GM15510 (cell line): ENCODE data around the gene IRX4.

Experiments
- POLR2A ChIP-seq: IDR thresholded peaks from 3 replicates; pipeline ENCODE4 v1.6.1; 2011; ENCODE audit warnings: borderline replicate concordance; ENCODE audit not compliant: insufficient read length; ENCODE audit errors: extremely low read depth

IRX4 gene

DNA sequence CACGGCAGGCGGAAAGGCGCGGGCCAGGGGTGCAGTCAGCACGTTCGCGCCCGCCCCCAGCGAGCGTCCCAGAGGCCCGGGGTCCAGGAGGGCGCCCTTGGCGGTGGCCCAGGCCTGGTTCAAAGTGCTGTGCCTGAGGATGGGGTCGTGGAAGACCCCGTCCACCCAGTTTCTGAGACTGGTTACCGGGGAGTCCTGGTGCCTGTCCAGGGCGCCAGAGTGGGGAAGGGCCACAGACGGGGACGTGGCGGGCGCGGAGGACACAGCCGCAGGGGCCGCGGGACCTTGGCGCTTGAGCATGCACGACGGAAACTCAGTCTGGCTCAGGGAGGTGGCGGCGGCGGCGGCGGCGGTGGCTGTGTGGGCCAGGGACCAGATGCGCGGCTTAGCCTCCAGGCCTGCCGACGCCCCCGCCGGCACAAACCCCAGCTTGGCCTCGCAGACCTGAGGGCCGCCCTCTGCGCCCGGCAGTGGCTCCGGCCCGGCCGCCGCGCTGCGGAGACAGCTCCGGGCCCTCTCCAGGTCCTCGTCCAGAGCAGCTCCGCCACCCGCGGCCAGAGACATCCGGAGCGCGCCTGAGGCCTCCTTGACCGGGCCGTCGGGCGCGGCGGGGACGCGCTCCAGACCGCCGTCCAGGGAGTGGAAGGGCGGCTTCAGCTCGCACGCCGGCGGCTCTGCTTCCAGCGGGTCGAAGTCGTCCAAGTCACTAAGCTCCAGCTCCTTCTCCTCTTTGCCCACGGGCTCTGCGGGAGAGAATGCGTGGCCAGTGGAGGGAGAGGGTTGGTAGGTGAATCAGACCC, 4.5 kb downstream of the IRX4 start:
- TF ChIP-seq POLR2A: no peak

DNA sequence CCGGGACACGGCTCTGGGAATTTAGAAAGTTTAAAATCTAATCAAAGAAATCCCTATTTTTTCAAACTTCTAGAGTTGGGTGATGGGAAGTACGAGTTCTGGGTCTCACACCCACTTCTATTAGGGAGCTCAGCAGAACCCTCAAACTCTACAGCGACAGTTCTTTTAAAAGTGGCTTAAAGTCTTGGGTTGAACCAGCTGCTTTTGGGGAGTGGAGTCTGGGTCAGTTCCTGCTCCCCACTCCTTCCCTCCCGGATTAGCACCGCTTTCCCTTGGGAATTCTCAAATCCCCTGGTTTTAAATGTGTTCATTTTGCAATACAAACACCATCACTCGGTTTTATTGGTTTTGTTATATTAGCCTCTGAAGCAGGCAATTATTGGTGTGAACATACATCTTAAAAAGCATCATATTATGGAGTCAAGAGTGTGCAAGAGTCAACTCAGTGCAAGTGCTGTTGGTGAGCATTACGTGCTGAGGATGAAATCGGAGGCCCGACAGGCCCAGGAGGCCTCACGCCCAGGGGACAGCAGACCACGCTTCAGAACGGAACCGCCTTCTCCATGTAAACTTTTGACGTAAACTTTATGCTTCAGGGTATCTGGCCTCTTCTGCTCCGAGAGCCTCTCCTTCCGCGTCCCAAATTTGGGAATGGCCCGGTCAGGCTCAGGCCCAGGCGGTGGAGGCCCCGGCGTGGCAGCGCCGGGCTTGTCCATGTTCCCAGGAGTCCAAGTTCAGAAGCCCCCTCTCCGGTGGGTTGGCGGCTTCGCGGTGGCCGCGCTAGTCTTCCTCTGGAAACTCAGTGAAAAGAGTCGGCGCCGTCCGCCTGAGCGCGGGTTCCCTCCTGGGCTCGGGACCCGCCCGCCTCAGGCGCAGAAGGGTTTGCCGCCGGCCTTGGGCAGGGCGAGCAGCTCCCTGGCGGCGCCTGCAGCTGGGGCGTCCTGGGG, 5.3 kb downstream of the IRX4 start:
- TF ChIP-seq POLR2A: no peak

DNA sequence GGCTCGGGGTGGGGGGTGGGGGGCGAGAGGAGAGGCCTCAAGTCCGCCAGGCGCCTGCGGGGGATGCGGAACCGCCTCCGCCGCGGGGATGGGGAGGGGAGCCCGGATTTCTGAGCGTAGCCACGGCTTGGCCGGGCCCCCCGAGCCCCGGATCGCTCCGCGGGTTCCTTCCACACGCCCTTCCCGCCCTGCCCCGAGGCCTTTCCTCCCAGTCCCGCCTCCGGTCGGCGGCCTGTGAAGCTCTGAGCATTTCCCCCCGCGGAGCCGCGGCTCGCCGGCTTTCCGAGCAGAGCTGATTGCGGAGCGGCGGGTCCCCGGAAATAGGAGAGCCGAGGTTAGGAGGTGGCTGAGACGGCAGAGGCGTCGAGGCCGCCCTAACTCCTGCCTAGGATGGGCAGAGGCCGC, 6.1 kb downstream of the IRX4 start:
- TF ChIP-seq POLR2A: no peak

DNA sequence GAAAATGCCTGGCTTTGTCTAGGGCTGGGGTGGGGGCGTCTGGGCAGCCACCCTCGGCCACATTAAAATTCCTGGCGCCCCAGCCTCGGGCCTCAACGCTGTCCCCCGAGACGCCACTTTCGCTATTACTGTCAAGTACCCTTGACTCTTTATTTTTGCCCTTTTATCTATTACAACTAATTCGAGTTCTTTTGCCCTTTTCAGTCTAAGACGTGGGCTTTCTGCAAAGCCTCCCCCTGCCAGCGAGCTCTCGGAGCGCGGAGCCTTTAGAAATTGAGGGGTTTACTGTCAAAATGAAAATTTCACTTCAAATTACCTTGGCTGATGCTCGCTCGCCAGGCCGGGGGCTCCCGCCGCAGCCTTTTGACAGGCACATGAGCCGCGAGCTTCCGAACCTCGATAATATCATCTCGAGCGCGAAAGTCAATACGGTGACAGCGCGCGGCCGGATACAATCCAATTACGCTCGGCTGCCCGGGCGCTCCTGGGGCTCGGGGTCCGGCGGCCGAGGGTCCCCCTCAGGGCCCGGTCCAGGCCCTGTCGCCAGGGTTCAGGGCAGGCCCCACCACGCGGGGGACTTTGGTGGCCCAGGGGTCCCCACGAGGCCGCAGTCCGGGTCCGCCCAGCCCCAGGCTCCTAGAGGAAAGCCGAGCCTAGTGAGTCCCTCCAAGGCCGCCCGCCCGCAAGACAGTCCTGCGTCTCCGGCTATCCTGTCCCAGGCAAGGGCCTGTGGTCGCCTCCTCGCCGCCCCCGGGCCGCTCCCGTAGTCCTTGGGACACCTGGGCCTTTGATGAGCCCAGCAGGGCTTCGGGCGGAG, 6.7 kb downstream of the IRX4 start:
- no peak for TF ChIP-seq POLR2A

DNA sequence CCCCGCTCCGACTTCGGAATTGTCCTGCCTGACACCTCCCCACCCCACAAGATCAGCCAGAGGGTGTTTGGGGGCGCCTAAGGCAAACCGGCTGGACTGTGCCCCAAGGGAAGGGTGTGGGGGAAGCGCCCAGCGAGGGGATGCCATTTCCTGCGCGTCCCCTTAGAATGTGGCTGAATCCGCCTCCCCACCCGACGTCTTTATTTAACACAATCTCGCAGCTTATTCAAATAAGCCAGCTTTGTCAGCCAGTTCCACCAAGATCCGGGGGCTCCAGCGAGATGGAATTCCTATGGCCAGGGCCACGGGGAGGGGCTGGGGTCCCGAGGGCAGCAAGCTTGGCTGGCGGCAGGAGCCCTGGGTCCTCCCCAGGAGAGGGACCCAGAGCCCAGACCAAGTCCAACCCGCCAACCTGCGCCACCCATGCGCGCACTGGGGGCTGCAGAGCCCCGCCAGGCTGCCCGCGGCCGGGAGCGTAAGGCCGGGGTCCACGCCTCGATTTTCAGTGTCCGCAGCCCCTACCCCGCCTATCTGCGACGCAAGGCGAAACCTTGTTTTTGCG, 7.4 kb downstream of the IRX4 start:
- no peak for TF ChIP-seq POLR2A

DNA sequence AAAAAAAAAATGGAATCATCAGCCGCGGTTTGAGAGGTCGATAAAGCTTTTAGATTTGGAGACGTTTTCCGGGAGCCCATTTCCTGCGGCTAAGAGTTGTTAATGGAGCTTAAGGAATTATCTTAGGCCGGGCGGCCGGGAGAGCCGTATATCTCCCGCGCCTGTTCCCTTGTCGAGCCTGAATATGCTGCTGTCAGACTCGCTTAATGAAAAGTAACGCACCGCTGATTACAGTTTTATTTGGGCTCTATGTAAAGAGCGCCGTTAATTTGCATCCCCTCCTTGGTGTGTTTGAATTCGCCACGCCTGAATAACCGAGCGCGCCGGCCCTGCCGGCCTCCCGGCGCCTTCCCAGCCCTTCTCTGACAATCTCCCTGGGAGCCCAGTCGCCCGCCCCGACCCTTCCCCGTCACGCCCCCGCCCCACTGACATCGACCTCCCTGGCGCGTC, 7.9 kb downstream of the IRX4 start:
- no peak for TF ChIP-seq POLR2A

DNA sequence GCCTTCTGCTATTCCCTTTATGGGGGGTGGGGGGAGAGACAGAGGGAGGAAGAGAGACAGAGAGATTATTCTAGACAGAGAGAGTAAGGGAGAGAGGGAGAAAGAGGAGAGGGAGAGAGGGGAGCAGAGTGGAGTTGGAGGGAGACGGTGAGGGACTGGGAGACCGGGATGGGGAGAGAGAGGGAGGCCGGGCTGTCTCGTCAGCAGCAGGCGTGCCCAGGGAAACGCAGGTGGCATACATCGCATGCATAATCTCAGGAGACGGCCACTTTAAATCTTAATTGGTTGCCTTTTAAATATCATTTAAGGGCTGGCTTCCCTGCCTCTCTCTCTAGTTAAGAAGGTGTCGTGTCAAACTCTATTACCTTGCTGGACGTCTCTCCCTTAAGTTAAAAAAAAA, 8.4 kb downstream of the IRX4 start:
- no peak for TF ChIP-seq POLR2A

DNA sequence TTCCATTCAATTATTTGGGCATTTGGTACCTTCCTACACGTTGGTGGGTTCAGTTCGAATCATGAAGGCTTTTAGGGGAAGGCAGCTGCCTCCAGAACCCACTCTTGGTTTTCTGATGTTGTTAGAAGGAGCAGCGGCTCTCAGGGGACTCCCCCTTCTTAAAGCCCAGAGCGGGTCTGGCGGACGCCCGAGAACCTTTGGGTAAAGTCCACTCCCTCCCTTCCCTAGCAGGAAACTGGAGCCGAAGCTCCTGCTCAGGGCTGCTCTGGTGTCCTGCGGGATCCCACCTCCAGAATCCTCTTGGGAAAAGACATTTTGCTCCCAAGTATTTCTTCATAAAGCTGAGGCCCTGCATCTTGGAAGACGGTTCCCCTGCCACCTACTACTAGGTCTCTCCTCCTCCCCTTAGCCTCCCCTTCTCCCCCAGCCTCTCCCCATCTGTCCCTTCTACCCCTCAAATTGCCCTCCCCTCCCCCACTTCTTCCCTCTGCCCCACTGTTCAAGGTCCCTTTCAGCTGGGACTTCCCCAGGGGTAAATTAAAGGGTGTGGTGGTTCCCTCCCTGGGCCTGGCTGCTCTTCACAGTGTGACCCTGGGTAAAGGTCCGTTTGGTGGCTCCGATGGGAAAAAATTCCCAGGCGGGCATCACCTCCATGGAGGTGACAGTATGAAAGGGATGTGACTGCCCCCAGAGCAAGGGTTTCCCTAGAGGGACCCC, 9.3 kb downstream of the IRX4 start:
- no peak for TF ChIP-seq POLR2A

DNA sequence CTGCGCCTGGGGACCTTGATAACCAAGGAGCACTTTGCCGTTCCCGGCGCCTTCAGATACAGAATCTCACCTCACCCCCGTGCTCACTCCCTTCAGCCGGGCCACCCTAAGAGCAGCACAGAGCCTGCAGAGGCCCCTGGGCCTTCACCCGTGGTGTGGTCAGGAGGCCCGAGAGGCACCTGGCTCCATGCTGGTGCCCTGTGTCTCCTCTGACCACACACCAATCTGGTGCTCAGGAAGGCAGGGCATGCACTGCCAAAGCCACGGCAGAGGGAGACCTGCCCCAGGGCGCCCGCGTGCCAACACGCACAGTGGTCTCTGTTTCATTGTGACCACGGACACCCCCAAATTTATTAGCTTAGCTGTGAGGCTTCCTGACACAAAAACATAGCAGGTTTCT, 11.3 kb downstream of the IRX4 start:
- no peak for TF ChIP-seq POLR2A

DNA sequence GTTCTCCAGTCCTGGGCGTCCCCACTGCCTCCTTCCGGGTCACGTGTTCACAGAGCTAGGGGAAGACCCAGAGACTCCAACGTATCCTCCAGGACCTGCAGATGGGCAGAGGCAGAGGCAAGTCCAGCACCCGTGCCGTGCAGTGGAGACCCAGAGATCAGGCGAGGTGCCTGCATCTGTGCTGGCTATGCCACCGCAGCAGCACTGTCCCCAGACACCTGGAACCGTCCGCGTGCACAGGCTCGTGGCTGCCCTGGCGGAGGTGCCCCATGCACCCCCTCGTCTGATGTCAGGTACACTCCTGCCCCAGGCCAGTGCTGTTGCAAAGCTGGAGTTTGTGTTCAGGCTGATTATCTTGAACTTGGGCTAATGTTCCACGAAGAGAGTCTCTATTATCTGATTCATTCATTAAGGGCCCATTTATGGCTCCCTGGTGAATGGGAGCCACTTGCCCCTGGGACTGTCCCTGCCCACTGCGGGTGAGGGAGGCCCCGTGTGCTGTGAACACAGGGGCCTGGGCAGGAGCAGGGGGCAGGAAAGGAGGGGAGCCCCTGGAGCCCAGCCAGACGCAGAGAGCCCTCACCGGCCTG, 13.7 kb downstream of the IRX4 start:
- TF ChIP-seq POLR2A: no peak

DNA sequence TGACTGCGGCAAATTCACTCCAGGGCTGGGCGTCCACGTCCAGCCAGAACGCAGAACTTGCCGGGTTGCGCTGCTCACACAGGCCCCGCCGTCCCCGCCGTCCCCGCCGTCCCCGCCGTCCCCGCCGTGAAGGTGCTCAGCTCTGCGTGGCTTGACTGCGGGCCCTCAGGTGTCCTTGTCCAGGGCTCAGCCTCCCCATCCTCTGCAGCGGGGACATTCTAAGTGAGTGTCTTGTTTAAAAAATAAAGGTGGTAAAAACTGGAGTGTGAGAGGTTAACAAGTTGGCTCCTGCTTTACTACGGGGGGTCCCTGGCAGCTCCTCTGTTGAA, 14.9 kb downstream of the IRX4 start:
- no peak for TF ChIP-seq POLR2A

DNA sequence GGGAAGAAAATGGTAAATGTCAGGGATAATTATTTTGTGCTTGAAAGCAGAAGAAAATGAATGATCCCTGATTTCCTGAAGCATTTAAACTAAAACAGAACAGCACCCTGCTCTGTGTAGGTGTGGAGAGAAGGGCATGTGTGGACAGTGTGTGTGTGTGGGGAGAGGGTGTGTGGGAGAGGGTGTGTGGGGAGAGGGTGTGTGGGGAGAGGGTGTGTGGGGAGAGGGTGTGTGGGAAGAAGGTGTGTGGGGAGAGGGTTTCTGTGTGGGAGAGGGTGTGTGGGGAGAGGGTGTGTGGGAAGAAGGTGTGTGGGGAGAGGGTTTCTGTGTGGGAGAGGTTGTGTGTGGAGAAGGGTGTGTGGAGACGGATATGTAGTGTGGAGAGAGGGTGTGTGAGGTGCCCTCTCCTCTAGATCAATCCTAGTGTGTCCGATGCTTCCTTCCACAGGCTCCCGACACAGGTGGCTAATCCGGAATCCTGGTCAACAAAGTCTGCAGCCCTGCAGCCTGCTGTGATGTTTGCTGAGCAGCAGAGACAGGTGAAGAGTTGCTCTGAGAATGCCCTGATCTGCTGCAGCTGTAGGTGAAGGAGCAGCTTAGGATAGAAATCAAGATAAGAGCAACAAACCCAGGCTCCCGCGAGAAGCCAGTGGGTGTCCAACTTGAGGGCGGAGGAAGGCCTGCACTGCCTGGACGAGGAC, 15.5 kb downstream of the IRX4 start:
- no peak for TF ChIP-seq POLR2A

DNA sequence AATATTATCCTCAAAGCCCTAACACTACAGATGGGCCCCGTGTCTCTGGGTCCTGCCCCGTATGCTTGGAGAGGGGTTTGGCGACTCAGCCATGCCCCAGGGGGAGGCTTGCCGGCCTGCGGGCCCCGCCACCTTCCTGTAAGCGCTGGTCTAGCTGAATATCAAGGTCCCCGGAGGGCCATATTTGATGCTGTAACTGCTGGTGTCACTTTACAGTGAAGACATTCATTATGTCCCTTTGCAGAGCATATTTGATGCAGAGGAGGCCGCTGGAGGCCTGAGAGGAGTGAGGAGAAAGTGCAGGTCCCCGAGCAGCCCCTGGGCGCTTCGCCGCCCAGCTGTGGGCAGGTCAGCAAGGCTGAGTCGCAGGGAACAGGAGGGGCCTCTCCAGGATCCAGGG, 16.8 kb downstream of the IRX4 start:
- TF ChIP-seq POLR2A: no peak
